H1 (cell line): ENCODE results near the gene AGPAT3. TPM values are rescaled to one million over a fixed set of nuclear protein-coding genes. Genes with fewer than 3 reads are reported as not detected.

Experiments
- CTCF ChIA-PET: fragments of 300-600 bp; sonication (Branson Sonifier 250); formaldehyde crosslinking; loops from one replicate; lab custom pipeline; 2021; ENCODE audit not compliant: partially characterized antibody; lab: Charles Lee
- POLR2A ChIA-PET: fragments of 300-600 bp; sonication (Branson Sonifier 250); formaldehyde crosslinking; loops from one replicate; lab custom pipeline; 2021; ENCODE audit warnings: inconsistent platforms; ENCODE audit not compliant: partially characterized antibody; lab: Charles Lee
- DNase-seq, 2 experiments: peaks; one replicate each; pipeline versions ENCODE4 v3.0.0 to v3.0.0-alpha.2; 2010 to 2022; ENCODE audit warnings: low spot score in 2 of 2, low read depth in 1 of 2, mixed read lengths in 1 of 2
- FAIRE-seq: peaks from 2 replicates; lab custom pipeline; 2011; peaks lifted over from hg19 to GRCh38; lab: Jason Lieb, UNC
- H2AFZ ChIP-seq: 2 replicates; pipeline ENCODE4 v1.8.1; 2012; ENCODE audit warnings: low read length, inconsistent platforms
- H2AK5ac ChIP-seq: 2 replicates; pipeline ENCODE4 v1.6.1; 2013; ENCODE audit warnings: low read depth, low read length
- H2BK120ac ChIP-seq: replicated peaks from 2 replicates; pipeline ENCODE3; 2013; ENCODE audit warnings: low read depth, low read length, inconsistent platforms
- H2BK12ac ChIP-seq: 2 replicates; pipeline ENCODE4 v1.6.1; 2013; ENCODE audit warnings: low read depth, low read length
- H2BK15ac ChIP-seq: 2 replicates; pipeline ENCODE4 v1.6.1; 2013; ENCODE audit warnings: low read length
- H2BK20ac ChIP-seq: 2 replicates; pipeline ENCODE4 v1.6.1; 2013; ENCODE audit warnings: low read length
- H2BK5ac ChIP-seq: 2 replicates; pipeline ENCODE4 v1.6.1; 2013; ENCODE audit warnings: low read depth, low read length
- H3K14ac ChIP-seq: 2 replicates; pipeline ENCODE4 v1.6.1; 2013; ENCODE audit warnings: inconsistent platforms; ENCODE audit not compliant: insufficient read length
- H3K18ac ChIP-seq: 2 replicates; pipeline ENCODE4 v1.6.1; 2013; ENCODE audit warnings: low read length; ENCODE audit errors: extremely low read depth
- H3K23ac ChIP-seq: 2 replicates; pipeline ENCODE4 v1.6.1; 2013; ENCODE audit warnings: inconsistent platforms; ENCODE audit not compliant: insufficient read length
- H3K23me2 ChIP-seq: 2 replicates; pipeline ENCODE4 v1.6.1; 2013; ENCODE audit warnings: low read depth, low read length
- H3K27ac ChIP-seq: 2 replicates; pipeline ENCODE4 v1.6.1; 2011; ENCODE audit warnings: low read depth, low read length, inconsistent platforms
- H3K27me3 ChIP-seq, 4 experiments: replicated peaks in 1 of 4; 1 replicate in 1 of 4; 2 replicates in 3 of 4; pipeline versions ENCODE4 v1.6.1 to v1.8.1; 2011 to 2013; ENCODE audit warnings: low read length in 3 of 4, mild to moderate bottlenecking in 3 of 4, inconsistent platforms in 2 of 4, mixed read lengths in 2 of 4, moderate library complexity in 1 of 4; ENCODE audit not compliant: control insufficient read depth in 3 of 4, insufficient read depth in 3 of 4; ENCODE audit errors: extremely low read depth in 1 of 4
- H3K36me3 ChIP-seq, 4 experiments: 2 replicates each; pipeline versions ENCODE4 v1.6.1 to v1.8.1; 2011 to 2013; ENCODE audit warnings: mild to moderate bottlenecking in 4 of 4, low read length in 3 of 4, moderate library complexity in 2 of 4, control low read depth in 1 of 4, inconsistent platforms in 1 of 4; ENCODE audit not compliant: insufficient read depth in 4 of 4, control insufficient read depth in 2 of 4
- H3K4ac ChIP-seq: replicated peaks from 2 replicates; pipeline ENCODE3; 2013; ENCODE audit warnings: low read length, low read depth, mixed read lengths, inconsistent platforms; ENCODE audit not compliant: insufficient read length
- H3K4me1 ChIP-seq, 4 experiments: replicated peaks in 1 of 4; 1 replicate in 1 of 4; 2 replicates in 3 of 4; pipeline versions ENCODE4 v1.6.1 to v1.8.1; 2011 to 2013; ENCODE audit warnings: low read length in 3 of 4, inconsistent platforms in 2 of 4, mixed read lengths in 1 of 4; ENCODE audit not compliant: insufficient read depth in 4 of 4, control insufficient read depth in 3 of 4
- H3K4me2 ChIP-seq, 2 experiments: 2 replicates each; pipeline versions ENCODE4 v1.6.1 to v1.8.1; 2011 to 2013; ENCODE audit warnings: low read depth in 2 of 2, low read length in 2 of 2, control low read depth in 1 of 2, inconsistent platforms in 1 of 2, mild to moderate bottlenecking in 1 of 2; ENCODE audit not compliant: insufficient read depth in 1 of 2
- H3K4me3 ChIP-seq, 4 experiments: fragments of 200-600, 300-600 bp in 1 of 4; sonication (generic), shearing (Covaris generic), sonication (Bioruptor Twin) in 1 of 4; 2 replicates each; pipeline versions ENCODE4 v1.5.1 to v1.8.1; 2011 to 2016; ENCODE audit warnings: low read length in 4 of 4, low read depth in 3 of 4, control low read depth in 2 of 4, inconsistent platforms in 2 of 4, mild to moderate bottlenecking in 2 of 4, mixed read lengths in 1 of 4, moderate library complexity in 1 of 4; ENCODE audit not compliant: insufficient read depth in 2 of 4; ENCODE audit errors: extremely low read depth in 1 of 4
- H3K56ac ChIP-seq: replicated peaks from 2 replicates; pipeline ENCODE3; 2013; ENCODE audit warnings: low read depth, mild to moderate bottlenecking, mixed read lengths, low read length, inconsistent platforms; ENCODE audit not compliant: insufficient read length
- H3K79me1 ChIP-seq: 2 replicates; pipeline ENCODE4 v1.6.1; 2013; ENCODE audit warnings: low read depth, low read length, control low read depth
- H3K79me2 ChIP-seq, 2 experiments: 2 replicates each; pipeline versions ENCODE4 v1.6.1 to v1.8.1; 2012 to 2013; ENCODE audit warnings: low read length in 2 of 2, mild to moderate bottlenecking in 2 of 2, inconsistent platforms in 1 of 2; ENCODE audit not compliant: insufficient read depth in 2 of 2, control insufficient read depth in 1 of 2
- H3K9ac ChIP-seq, 4 experiments: replicated peaks in 1 of 4; 1 replicate in 1 of 4; 2 replicates in 3 of 4; pipeline versions ENCODE4 v1.6.1 to v1.8.1; 2011 to 2013; ENCODE audit warnings: low read depth in 3 of 4, low read length in 3 of 4, control low read depth in 2 of 4, mild to moderate bottlenecking in 2 of 4, moderate library complexity in 2 of 4, inconsistent platforms in 1 of 4; ENCODE audit errors: extremely low read depth in 1 of 4
- H3K9me3 ChIP-seq, 2 experiments: 2 replicates each; pipeline versions ENCODE4 v1.6.1 to v1.8.1; 2012 to 2013; ENCODE audit warnings: mild to moderate bottlenecking in 2 of 2, moderate library complexity in 2 of 2, control low read depth in 1 of 2, inconsistent platforms in 1 of 2, low read depth in 1 of 2, low read length in 1 of 2, mixed read lengths in 1 of 2; ENCODE audit not compliant: insufficient read depth in 2 of 2
- H4K20me1 ChIP-seq, 2 experiments: replicated peaks in 1 of 2; 2 replicates each; pipeline versions ENCODE3 to v1.8.1; 2011 to 2013; ENCODE audit warnings: inconsistent platforms in 2 of 2, low read length in 2 of 2, mild to moderate bottlenecking in 1 of 2; ENCODE audit not compliant: insufficient read depth in 2 of 2, control insufficient read depth in 1 of 2
- H4K5ac ChIP-seq: 2 replicates; pipeline ENCODE4 v1.6.1; 2013; ENCODE audit warnings: low read length, low read depth, mixed read lengths, inconsistent platforms; ENCODE audit not compliant: insufficient read length
- H4K8ac ChIP-seq: 2 replicates; pipeline ENCODE4 v1.8.0; 2013; ENCODE audit warnings: mild to moderate bottlenecking, moderate library complexity, low read length, inconsistent platforms; ENCODE audit not compliant: insufficient read depth; ENCODE audit errors: extremely low read depth
- H4K91ac ChIP-seq: replicated peaks from 2 replicates; pipeline ENCODE3; 2013; ENCODE audit warnings: low read length, mixed read lengths, inconsistent platforms; ENCODE audit not compliant: insufficient read length
- CBX5 ChIP-seq: fragments of 300-800, 300-1000 bp; sonication (generic); IDR thresholded peaks from 2 replicates; pipeline ENCODE4 v1.7.1; 2016; ENCODE audit warnings: antibody characterized with exemption, low read length, low read depth
- CTCF ChIP-seq, 3 experiments: IDR thresholded peaks; 1 replicate in 2 of 3; 2 replicates in 1 of 3; pipeline versions ENCODE4 v1.5.1 to v1.6.1; 2011; ENCODE audit warnings: low read length in 3 of 3, mild to moderate bottlenecking in 3 of 3, inconsistent platforms in 2 of 3, low read depth in 1 of 3, moderate library complexity in 1 of 3; ENCODE audit not compliant: insufficient read depth in 1 of 3; ENCODE audit errors: control extremely low read depth in 1 of 3
- HDAC2 ChIP-seq, 2 experiments: fragments of 300-600 bp in 1 of 2; sonication (generic) in 1 of 2; IDR thresholded peaks; 2 replicates each; pipeline ENCODE4 v1.6.1; 2011 to 2012; ENCODE audit warnings: low read depth in 2 of 2, low read length in 2 of 2, mild to moderate bottlenecking in 2 of 2, moderate library complexity in 2 of 2, borderline replicate concordance in 1 of 2, inconsistent platforms in 1 of 2
- KDM4A ChIP-seq: IDR thresholded peaks from one replicate; pipeline ENCODE4 v1.7.1; 2012; ENCODE audit warnings: low read depth, mild to moderate bottlenecking, moderate library complexity, low read length, inconsistent platforms; ENCODE audit not compliant: severe bottlenecking
- PHF8 ChIP-seq: fragments of 200-600 bp; sonication (generic); conservative IDR thresholded peaks from 2 replicates; pipeline ENCODE4 v1.7.1; 2012; ENCODE audit warnings: low read depth, mild to moderate bottlenecking, inconsistent platforms, low read length, moderate library complexity
- TEAD4 ChIP-seq: IDR thresholded peaks from 2 replicates; pipeline ENCODE4 v1.6.1; 2012; ENCODE audit warnings: low read depth, low read length, inconsistent platforms, mixed read lengths
- WGBS, 2 experiments: shearing (Covaris generic) in 1 of 2; methylation state at CpG; one replicate each; pipeline versions ENCODE4 v1.1.6 to v1.1.7; 2013 to 2015; ENCODE audit warnings: low lambda C conversion rate in 2 of 2, mixed read lengths in 2 of 2, inconsistent platforms in 1 of 2, low coverage in 1 of 2, missing lambda C conversion rate in 1 of 2; ENCODE audit not compliant: insufficient replicate concordance in 2 of 2, insufficient coverage in 1 of 2, insufficient read length in 1 of 2; ENCODE audit errors: extremely low coverage in 1 of 2, missing lambda C conversion rate in 1 of 2; 5-methylcytosine and 5-hydroxymethylcytosine counted together
- polyA plus RNA-seq, 7 experiments: library from polyadenylated mRNA; depleted of rRNA in 3 of 7; stranded (reverse) in 5 of 7; unstranded in 2 of 7; fragments of >200 nt in 5 of 7; fragments of 200-250 nt in 2 of 7; gene quantifications; 1 replicate in 5 of 7; 2 replicates in 1 of 7; 4 replicates in 1 of 7; pipeline versions ENCODE4 v1.2.1 to v1.2.3, GENCODE V29; 2011 to 2013; ENCODE audit warnings: missing spikeins in 2 of 7, mixed read lengths in 2 of 7
- total RNA-seq: library from RNA; stranded (reverse); fragmentation: NEBNext Ultra II Directional; extraction: Animal tissue kit (Norgen Biotek cat#: 25700); gene quantifications from 2 replicates; pipeline ENCODE4 v1.2.1, GENCODE V29; 2021

The AGPAT3 gene
- total and polyA plus RNA-seq, 2 of the 8 experiments (the other 6 are each of a cell fraction or from before 2014, with no cell fraction given): 5.8 to 7.3 TPM

- WGBS, 2 experiments: 84% methylated on average over 11 of the region's 11 CpGs; no CpG with 5 or more reads in 1 of the 2 experiments
- H3K27ac ChIP-seq: no peak overlapping the region; the same call in 1 of the 2 replicates
Measured at GRCh38 chr21:43882952-43883545, 18.0 kb downstream of the AGPAT3 start.

More at GRCh38 chr21:43882952-43883545, 18.0 kb downstream of the AGPAT3 start:
- Histone ChIP-seq H4K91ac (peak overlapping the region; percentile 73), H3K79me2 (no peaks in the 10 kb centered on the region), H3K9me3 (no peaks in the 10 kb centered on the region), H3K79me1 (no peaks in the 10 kb centered on the region), H2BK15ac (no peak overlapping the region), H2AFZ (no peak overlapping the region), H4K8ac (no peak overlapping the region; the same call in 1 of the 2 replicates), H3K4ac (peak overlapping the region; percentile 78), H3K36me3 (no peaks in the 10 kb centered on the region), H3K4me1 (peaks cover 0 to 14% (median 6%) of the 10 kb centered on the region in 4 experiments; a peak in 6 of 7 replicates), H3K4me2 (no peak overlapping the region), H2BK120ac (no peak overlapping the region), H3K4me3 (no peak overlapping the region), H2BK12ac (peak overlapping the region; percentile 9; the same call in 1 of the 2 replicates), H3K23me2 (no peaks in the 10 kb centered on the region; the same call in 1 of the 2 replicates), H4K5ac (no peak overlapping the region), H2AK5ac (no peak overlapping the region), H4K20me1 (no peaks in the 10 kb centered on the region), H3K14ac (no peak overlapping the region), H3K23ac (no peak overlapping the region), H3K18ac (no peak overlapping the region), H3K56ac (no peak overlapping the region), H2BK20ac (no peak overlapping the region), H2BK5ac (no peak overlapping the region; the same call in 1 of the 2 replicates), H3K27me3 (no peaks in the 10 kb centered on the region), H3K9ac (no peak overlapping the region)
- FAIRE-seq: no peak
- ChIA-PET POLR2A (interaction anchor here (0.6 kb wide), 1 partner anchor 18 kb away, joined by 3 read pairs; no protein-coding TSS in a partner anchor), CTCF (interaction anchor here (1.1 kb wide), 1 partner anchor 10 kb away, joined by 3 read pairs; no protein-coding TSS in a partner anchor)
- TF ChIP-seq KDM4A (no peak), CTCF (IDR thresholded peaks at IDR 0.05; ENCODE audit: control extremely low read depth in 1 of 3, insufficient read depth in 1 of 3, low read depth in 1 of 3, low read length in 3 of 3) (no peak), PHF8 (no peak), CBX5 (no peak), TEAD4 (no peak), HDAC2 (IDR thresholded peaks at IDR 0.05; ENCODE audit: borderline replicate concordance in 1 of 2, low read depth in 2 of 2, low read length in 2 of 2) (no peak)
- DNase-seq: no peak
